ENCODE data around the gene DIRAS1.

DIRAS1 gene, protein sequence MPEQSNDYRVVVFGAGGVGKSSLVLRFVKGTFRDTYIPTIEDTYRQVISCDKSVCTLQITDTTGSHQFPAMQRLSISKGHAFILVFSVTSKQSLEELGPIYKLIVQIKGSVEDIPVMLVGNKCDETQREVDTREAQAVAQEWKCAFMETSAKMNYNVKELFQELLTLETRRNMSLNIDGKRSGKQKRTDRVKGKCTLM

DNA sequence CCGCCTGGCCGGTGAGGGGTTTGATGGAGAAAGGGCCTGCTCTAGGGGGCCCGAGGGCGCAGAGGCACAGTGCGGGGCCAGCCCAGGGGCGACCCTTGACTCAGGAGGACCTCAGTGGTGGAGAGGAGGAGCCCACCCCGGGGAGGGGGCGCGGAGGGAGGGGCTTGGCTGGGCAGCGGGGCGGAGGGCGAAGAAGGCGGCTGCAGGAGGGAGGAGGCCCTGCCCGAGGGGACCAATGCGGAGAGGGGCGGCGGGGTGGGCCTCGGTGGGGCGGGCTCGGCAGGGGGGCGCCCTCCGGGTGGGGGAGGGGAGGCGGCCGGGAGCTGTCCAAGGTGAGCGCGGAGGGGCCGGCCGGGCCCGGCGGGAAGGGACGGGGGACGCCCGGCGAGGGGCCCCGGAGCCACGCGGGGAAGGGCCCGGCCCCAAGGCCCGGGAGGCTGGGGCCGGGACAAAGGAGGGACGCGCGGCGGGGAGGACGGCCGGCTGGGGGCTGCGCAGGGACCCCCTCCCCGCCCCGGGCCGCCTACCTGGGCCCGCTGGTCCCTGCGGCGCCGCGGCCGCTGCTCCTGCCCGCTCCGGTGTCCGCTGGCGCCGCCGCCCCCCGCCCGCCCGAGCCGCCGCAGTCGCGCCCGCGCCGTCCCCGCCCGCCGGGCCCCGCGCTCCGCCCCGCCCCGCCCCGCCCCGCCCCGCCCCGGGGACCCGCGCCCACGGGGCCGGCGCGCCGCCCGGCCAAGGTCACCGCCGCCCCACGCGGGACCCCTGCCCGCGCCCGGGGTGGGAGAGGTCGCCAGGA, at the start of gene DIRAS1:
Gene DIRAS1 (minus strand): TSS at position 596 of the 793 bp plus-strand sequence. CDS start 3,566 bp downstream, outside the sequence.
- in situ Hi-C loops (cut with MboI; ENCODE audit: low pct_unique_long_range_greater_than_20kb, low sequenced_read_pairs) = no loop called here

GRCh38 chr19:2770055-2771013, 49.2 kb upstream of the DIRAS1 start:
- in situ Hi-C loops (cut with MboI; ENCODE audit: low pct_unique_long_range_greater_than_20kb, low sequenced_read_pairs) = no loop called here
- peak; percentile 29 for DNase-seq

More for the DNA sequence above, at the start of gene DIRAS1:
- DNase-seq = no peak

DNA sequence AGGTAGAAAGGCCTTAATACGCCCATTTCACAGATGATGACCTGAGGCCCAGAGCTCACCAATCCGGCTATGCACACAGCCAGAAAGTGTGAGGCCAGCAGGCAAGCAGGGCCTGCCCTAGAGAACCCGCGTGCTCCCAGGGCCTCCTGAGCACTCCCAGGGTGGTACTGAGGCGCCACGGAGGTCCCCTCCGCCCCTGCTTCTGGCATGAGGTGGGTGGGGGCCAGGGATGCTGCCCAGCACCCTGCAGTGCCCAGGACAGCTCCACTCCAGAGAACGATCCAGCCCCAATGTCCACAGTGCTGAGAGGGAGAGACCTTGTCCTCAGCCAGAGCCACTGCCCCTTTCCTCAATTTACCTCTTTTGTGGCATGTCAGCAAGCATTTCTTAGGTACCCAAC, 48.0 kb upstream of the DIRAS1 start:
- in situ Hi-C loops (cut with MboI; ENCODE audit: low pct_unique_long_range_greater_than_20kb, low sequenced_read_pairs) = no loop called here
- DNase-seq = no peak

DNA sequence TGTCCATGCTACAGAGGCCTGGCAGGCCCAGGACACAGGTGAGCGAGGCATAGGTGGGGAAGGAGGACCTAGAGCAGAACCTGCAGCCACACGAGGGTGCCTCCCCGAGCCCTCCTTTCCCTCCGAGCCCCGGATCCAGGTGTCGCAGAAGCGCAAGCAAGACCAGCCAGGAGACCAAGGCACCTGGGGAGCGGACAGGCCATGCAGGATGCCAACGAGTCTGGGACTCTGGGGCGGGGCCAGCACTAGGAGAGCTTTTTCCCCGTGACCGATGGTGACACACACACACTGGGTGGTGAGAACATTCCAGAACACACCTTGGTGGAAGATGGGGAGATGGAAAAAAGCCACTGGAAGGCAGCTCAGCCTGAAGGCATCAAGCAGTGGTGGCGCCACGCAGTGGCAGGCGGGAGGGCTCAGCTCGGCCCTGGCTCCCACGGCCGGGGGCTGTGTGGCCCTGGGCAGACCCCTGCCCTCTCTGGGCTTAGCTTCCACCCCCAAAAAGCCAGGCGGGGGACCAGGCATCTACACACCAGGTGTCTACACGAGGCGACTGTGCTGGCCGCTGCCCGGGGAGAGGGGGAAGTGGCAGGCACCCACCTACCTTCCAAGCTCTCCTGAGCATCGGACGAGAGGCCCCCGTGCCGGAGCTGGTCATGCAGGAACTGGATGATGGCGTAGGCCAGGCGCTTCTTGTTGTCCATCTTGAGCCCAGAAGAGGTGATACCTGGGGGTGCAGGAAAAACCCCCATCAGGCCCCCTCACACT, 47.4 kb upstream of the DIRAS1 start:
- DNase-seq = no peak
- in situ Hi-C loops (cut with MboI; ENCODE audit: low pct_unique_long_range_greater_than_20kb, low sequenced_read_pairs) = no loop called here

GRCh38 chr19:2767688-2768087, 46.5 kb upstream of the DIRAS1 start:
- in situ Hi-C loops (cut with MboI; ENCODE audit: low pct_unique_long_range_greater_than_20kb, low sequenced_read_pairs) = no loop called here
- DNase-seq = no peak

DNA sequence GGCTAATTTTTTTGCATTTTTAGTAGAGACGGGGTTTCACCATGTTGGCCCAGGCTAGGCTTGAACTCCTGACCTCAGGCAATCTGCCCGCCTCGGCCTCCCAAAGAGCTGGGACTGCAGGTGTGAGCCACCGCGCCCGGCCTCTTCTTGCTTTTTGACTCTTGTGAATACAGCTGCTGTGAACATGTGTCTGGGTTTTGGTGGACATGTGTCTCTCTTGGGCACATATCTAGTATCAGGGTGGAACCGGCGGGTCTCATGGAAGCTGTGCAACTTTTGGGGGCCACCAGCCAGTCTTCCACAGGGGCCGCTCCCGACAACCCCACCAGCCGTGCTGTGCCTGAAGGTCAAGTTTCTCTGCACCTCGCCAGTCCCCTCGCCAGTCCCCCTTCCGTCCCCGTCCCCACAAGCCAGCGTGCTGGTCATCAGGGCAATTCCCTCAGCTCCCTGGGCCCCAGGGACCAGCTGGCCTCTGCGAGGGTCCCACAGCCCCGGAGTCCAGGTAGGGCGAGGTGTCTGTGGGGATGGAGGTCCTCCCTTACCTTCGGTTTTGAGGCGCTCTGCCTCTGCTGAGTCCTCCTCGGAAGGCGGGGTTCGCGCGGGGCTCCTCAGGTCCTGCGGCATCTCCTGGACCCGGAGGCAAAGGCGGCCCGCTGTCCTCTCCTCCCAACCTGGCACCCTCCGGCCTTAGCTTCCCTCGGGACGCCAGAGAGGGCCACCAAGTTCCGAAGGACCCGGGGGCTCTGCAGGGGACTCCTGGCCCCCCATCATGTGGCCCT, 45.6 kb upstream of the DIRAS1 start:
- in situ Hi-C loops (cut with MboI; ENCODE audit: low pct_unique_long_range_greater_than_20kb, low sequenced_read_pairs) = no loop called here
- DNase-seq = no peak

GRCh38 chr19:2765376-2765775, 44.2 kb upstream of the DIRAS1 start:
- in situ Hi-C loops (cut with MboI; ENCODE audit: low pct_unique_long_range_greater_than_20kb, low sequenced_read_pairs) = no loop called here
- no peak for DNase-seq

DNA sequence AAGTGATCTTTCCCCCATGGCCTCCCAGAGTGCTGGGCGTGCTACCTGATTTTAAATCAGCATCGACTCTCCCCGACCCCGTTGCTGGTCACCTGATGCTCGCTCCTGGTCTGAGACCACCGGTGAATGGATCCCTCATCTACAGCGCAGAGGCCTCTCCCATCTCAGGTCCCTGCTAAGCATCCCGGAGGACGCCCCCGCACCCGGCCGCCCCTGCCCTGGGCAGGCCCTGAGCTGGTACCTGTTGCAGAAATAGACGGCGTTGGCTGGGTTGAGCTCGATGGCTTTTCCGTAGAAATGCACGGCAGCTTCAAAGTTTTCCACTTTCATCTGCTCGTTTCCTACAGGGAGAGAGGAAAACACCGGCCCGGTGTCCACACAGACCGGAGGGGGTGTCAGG, 43.8 kb upstream of the DIRAS1 start:
- in situ Hi-C loops (cut with MboI; ENCODE audit: low pct_unique_long_range_greater_than_20kb, low sequenced_read_pairs) = no loop called here
- no peak for DNase-seq

- no peak for DNase-seq
- in situ Hi-C loops (cut with MboI; ENCODE audit: low pct_unique_long_range_greater_than_20kb, low sequenced_read_pairs) = no loop called here
Observed at GRCh38 chr19:2763687-2764086, 42.5 kb upstream of the DIRAS1 start.

- DNase-seq = no peak
- in situ Hi-C loops (cut with MboI; ENCODE audit: low pct_unique_long_range_greater_than_20kb, low sequenced_read_pairs) = no loop called here
Observed at GRCh38 chr19:2762783-2763496, 41.8 kb upstream of the DIRAS1 start.

- in situ Hi-C loops (cut with MboI; ENCODE audit: low pct_unique_long_range_greater_than_20kb, low sequenced_read_pairs) = no loop called here
- no peak for DNase-seq
Observed at GRCh38 chr19:2761876-2762782, 41.0 kb upstream of the DIRAS1 start.

GRCh38 chr19:2761309-2761677, 40.1 kb upstream of the DIRAS1 start:
- no peak for DNase-seq
- in situ Hi-C loops (cut with MboI; ENCODE audit: low pct_unique_long_range_greater_than_20kb, low sequenced_read_pairs) = no loop called here

- in situ Hi-C loops (cut with MboI; ENCODE audit: low pct_unique_long_range_greater_than_20kb, low sequenced_read_pairs) = no loop called here
- DNase-seq = no peak
Observed at GRCh38 chr19:2759965-2760364, 38.8 kb upstream of the DIRAS1 start.

DNA sequence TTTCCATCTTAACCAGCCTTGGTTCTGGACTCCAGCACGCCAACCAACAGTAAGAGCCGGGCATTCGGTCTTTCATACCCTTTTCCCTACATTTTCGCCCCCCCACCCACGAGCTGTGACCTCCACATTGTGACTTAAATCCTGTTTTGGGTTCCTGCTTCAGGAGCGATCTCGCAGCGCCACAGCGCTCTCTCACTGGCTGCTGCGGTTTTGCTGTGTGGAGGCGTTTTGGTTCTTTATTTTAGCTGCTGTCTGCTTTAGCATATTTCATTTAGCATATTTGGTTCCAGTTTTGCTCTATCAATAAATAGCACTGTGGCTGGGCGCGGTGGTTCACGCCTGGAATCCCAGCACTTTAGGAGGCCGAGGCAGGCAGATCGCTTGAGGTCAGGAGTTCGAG, 38.2 kb upstream of the DIRAS1 start:
- no peak for DNase-seq
- in situ Hi-C loops (cut with MboI; ENCODE audit: low pct_unique_long_range_greater_than_20kb, low sequenced_read_pairs) = no loop called here

- in situ Hi-C loops (cut with MboI; ENCODE audit: low pct_unique_long_range_greater_than_20kb, low sequenced_read_pairs) = no loop called here
- DNase-seq = no peak
Observed at GRCh38 chr19:2758601-2759313, 37.6 kb upstream of the DIRAS1 start.
